MM.1S (cell line): ENCODE measurements around the gene TIE1.

Source experiments
- DNase-seq: peaks from one replicate; pipeline ENCODE4 v3.0.0-alpha.2; 2015
- H2AFZ ChIP-seq: fragments of 300-600 bp; sonication (generic); 2 replicates; pipeline ENCODE4 v1.6.0; 2016; ENCODE audit warnings: antibody characterized with exemption, low read length
- H3F3A ChIP-seq: fragments of 300-600 bp; sonication (generic); 2 replicates; pipeline ENCODE4 v1.6.1; 2016; ENCODE audit warnings: mild to moderate bottlenecking, antibody characterized with exemption, low read length, moderate library complexity, mixed read lengths; ENCODE audit not compliant: insufficient read depth
- H3K27ac ChIP-seq: fragments of 300-600 bp; sonication (generic); 2 replicates; pipeline ENCODE4 v1.5.1; 2016; ENCODE audit warnings: mild to moderate bottlenecking, low read length
- H3K27me3 ChIP-seq: fragments of 300-600 bp; sonication (generic); replicated peaks from 2 replicates; pipeline ENCODE4 v1.6.0; 2016; ENCODE audit warnings: low read length; ENCODE audit not compliant: insufficient read depth
- H3K36me3 ChIP-seq: fragments of 300-600 bp; sonication (generic); replicated peaks from 2 replicates; pipeline ENCODE4 v1.6.1; 2016; ENCODE audit warnings: mild to moderate bottlenecking, low read length, mixed read lengths; ENCODE audit not compliant: insufficient read depth
- H3K4me1 ChIP-seq: fragments of 300-600 bp; sonication (generic); 2 replicates; pipeline ENCODE4 v1.6.1; 2016; ENCODE audit warnings: low read length, mixed read lengths
- H3K4me2 ChIP-seq: fragments of 300-600 bp; sonication (generic); 2 replicates; pipeline ENCODE4 v1.6.0; 2016; ENCODE audit warnings: low read depth, low read length
- H3K4me3 ChIP-seq: fragments of 300-600 bp; sonication (generic); 2 replicates; pipeline ENCODE4 v1.5.1; 2016; ENCODE audit warnings: low read length, mixed read lengths
- H3K79me2 ChIP-seq: fragments of 300-600 bp; sonication (generic); 2 replicates; pipeline ENCODE4 v1.6.1; 2016; ENCODE audit warnings: mixed run types, low read length, mixed read lengths
- H3K9ac ChIP-seq: fragments of 300-600 bp; sonication (generic); 2 replicates; pipeline ENCODE4 v1.6.1; 2016; ENCODE audit warnings: low read length, mixed read lengths
- H3K9me2 ChIP-seq: fragments of 300-600 bp; sonication (generic); replicated peaks from 2 replicates; pipeline ENCODE4 v1.6.1; 2016; ENCODE audit warnings: mild to moderate bottlenecking, low read length, mixed read lengths; ENCODE audit not compliant: insufficient read depth
- H3K9me3 ChIP-seq: fragments of 300-600 bp; sonication (generic); replicated peaks from 2 replicates; pipeline ENCODE4 v1.6.1; 2016; ENCODE audit warnings: mild to moderate bottlenecking, low read length, mixed read lengths; ENCODE audit not compliant: insufficient read depth
- H4K20me1 ChIP-seq: fragments of 300-600 bp; sonication (generic); 2 replicates; pipeline ENCODE4 v1.6.1; 2016; ENCODE audit warnings: mild to moderate bottlenecking, low read length, moderate library complexity, mixed read lengths; ENCODE audit not compliant: insufficient read depth
- EZH2 ChIP-seq: fragments of 300-600 bp; sonication (generic); optimal IDR thresholded peaks from 2 replicates; pipeline ENCODE3; 2017; ENCODE audit warnings: low read depth, mild to moderate bottlenecking, antibody characterized with exemption, low read length, mixed read lengths
- EZH2phosphoT487 ChIP-seq: fragments of 300-600 bp; sonication (generic); IDR thresholded peaks from 2 replicates; pipeline ENCODE4 v1.6.1; 2018; ENCODE audit warnings: antibody characterized with exemption, low read length
- TF ChIP-seq, protein P1 (sequence below): fragments of 300-600 bp; sonication (generic); IDR thresholded peaks from 2 replicates; pipeline ENCODE4 v1.5.1; 2016; ENCODE audit warnings: antibody characterized with exemption, low read length, mixed read lengths

TIE1 gene

DNA sequence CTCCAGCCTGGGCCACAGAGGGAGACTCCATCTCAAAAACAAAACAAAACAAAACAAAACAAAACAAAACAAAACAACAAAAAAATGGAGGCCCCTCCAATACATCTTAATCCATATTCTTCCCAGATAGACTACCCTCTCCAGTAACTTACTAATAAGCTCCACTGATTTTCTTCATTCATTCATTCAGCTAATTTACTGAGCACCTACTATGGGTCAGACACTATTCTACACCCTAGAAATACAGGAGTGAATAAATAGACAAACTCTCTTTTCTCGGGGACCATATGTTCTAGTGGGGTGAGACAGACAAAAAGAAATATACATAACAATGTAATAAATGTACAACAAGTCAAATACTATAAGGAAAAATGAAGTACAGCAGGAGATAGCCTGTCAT, 50.2 kb downstream of the TIE1 start:
- no peak for DNase-seq
- no peak for TF ChIP-seq EZH2phosphoT487
- no peak for TF ChIP-seq EZH2
- TF ChIP-seq, protein P1, sequence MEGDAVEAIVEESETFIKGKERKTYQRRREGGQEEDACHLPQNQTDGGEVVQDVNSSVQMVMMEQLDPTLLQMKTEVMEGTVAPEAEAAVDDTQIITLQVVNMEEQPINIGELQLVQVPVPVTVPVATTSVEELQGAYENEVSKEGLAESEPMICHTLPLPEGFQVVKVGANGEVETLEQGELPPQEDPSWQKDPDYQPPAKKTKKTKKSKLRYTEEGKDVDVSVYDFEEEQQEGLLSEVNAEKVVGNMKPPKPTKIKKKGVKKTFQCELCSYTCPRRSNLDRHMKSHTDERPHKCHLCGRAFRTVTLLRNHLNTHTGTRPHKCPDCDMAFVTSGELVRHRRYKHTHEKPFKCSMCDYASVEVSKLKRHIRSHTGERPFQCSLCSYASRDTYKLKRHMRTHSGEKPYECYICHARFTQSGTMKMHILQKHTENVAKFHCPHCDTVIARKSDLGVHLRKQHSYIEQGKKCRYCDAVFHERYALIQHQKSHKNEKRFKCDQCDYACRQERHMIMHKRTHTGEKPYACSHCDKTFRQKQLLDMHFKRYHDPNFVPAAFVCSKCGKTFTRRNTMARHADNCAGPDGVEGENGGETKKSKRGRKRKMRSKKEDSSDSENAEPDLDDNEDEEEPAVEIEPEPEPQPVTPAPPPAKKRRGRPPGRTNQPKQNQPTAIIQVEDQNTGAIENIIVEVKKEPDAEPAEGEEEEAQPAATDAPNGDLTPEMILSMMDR = no peak
- no peak overlapping the region for H2AFZ ChIP-seq
- H3K4me2 ChIP-seq = no peak overlapping the region
- H3K9me3 ChIP-seq = no peaks in the 10 kb centered on the region
- H3K4me3 ChIP-seq = no peak overlapping the region
- peaks cover 10% of the 10 kb centered on the region for H3K4me1 ChIP-seq
- H4K20me1 ChIP-seq = no peaks in the 10 kb centered on the region
- no peaks in the 10 kb centered on the region for H3K79me2 ChIP-seq
- no peak overlapping the region for H3K27ac ChIP-seq
- 0 out of 2 replicates have a peak, but pooled peaks cover 6% of the 10 kb centered on the region for H3K27me3 ChIP-seq
- no peak overlapping the region for H3K9ac ChIP-seq
- no peaks in the 10 kb centered on the region for H3K36me3 ChIP-seq
- H3K9me2 ChIP-seq = no peaks in the 10 kb centered on the region
- H3F3A ChIP-seq = peaks cover 9% of the 10 kb centered on the region

DNA sequence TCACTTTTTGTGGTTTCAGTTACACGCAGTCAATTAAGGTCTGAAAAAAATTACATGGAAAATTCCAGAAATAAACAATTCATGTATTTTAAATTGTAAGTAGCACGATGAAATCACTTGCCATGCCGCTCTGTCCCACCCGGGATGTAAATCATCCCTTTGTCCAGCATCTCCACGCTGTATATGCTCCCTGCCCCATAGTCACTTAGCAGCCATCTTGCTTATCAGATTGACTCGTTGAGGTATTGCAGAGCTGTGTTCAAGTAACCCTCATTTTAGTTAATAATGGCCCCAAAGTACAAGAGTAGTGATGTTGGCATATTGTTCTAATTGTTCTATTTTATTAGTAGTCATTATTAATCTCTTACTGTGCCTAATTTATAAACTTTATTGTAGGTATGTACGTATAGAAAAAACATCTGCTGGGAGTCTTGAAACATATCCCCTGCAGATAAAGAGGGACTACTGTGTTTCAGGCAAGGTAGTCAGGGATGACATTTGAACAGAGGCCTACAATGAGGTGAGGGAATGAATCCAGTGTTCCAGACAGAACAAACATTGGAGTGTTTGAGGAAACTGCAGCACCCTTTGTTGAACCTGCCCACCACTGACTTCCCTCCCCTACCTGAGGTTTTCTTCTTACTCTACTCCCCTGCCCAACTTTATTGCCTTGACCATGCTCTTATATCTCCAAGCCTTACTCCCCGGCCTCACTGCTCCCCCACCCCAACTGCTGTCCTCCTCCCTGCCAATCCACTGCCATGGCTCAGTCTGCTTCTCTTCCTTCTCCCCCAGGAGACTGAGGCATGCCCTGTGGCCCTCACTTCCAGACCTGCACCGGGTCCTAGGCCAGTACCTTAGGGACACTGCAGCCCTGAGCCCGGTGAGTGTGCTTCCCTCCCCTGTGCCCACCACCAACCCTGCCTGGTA, 50.9 kb downstream of the TIE1 start:
- Histone ChIP-seq H4K20me1 (no peaks in the 10 kb centered on the region), H3K79me2 (no peaks in the 10 kb centered on the region), H3K9me3 (no peaks in the 10 kb centered on the region), H3K27ac (no peak overlapping the region), H3K4me1 (peaks cover 10% of the 10 kb centered on the region), H3K27me3 (0 out of 2 replicates have a peak, but pooled peaks cover 6% of the 10 kb centered on the region), H3K4me2 (no peak overlapping the region), H3K36me3 (no peaks in the 10 kb centered on the region), H3F3A (peaks cover 9% of the 10 kb centered on the region), H3K4me3 (no peak overlapping the region), H3K9ac (no peak overlapping the region), H2AFZ (no peak overlapping the region), H3K9me2 (no peaks in the 10 kb centered on the region)
- no peak for DNase-seq
- no peak for TF ChIP-seq EZH2phosphoT487

DNA sequence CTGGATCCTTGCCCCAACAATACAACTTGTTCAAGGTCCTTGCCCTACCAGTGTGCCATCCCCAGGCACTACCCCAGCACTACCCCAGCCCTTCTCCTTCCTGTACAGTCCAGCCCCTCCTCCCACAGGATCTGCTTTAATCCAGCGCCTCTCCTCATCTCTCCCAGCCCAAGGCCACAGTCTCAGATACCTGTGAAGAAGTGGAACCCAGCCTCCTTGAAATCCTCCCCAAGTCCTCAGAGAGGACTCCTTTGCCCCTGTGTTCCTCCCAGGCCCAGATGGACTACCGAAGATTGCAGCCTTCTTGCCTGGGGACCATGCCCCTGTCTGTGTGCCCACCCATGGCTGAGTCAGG, 51.5 kb downstream of the TIE1 start:
- Histone ChIP-seq H2AFZ (no peak overlapping the region), H3K79me2 (no peaks in the 10 kb centered on the region), H3K9me2 (no peaks in the 10 kb centered on the region), H3K27me3 (0 out of 2 replicates have a peak, but pooled peaks cover under 1% of the 10 kb centered on the region), H3F3A (peaks cover 9% of the 10 kb centered on the region), H4K20me1 (no peaks in the 10 kb centered on the region), H3K9ac (no peak overlapping the region), H3K36me3 (no peaks in the 10 kb centered on the region), H3K27ac (no peak overlapping the region), H3K4me1 (peaks cover 10% of the 10 kb centered on the region), H3K9me3 (no peaks in the 10 kb centered on the region), H3K4me2 (no peak overlapping the region), H3K4me3 (no peak overlapping the region)
- TF ChIP-seq, protein P1 = no peak
- TF ChIP-seq EZH2phosphoT487 (no peak), EZH2 (no peak)
- DNase-seq = no peak

DNA sequence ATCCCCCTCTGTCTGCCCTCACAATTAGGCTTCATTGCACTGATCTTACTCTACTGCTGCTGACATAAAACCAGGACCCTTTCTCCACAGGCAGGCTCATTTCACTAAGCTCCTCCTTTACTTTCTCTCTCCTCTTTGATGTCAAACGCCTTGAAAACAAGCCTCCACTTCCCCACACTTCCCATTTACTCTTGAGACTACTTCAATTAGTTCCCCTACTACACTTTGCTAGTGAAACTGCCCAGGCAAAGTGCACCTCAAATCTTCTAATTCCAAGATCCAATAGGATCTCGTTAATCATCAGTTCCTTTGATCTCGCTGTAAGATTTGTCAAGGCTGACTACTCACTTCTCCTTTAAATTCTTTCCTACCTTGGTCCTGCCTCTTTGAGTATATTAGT, 52.1 kb downstream of the TIE1 start:
- H3K9me2 ChIP-seq = no peaks in the 10 kb centered on the region
- H3K27ac ChIP-seq = no peak overlapping the region
- TF ChIP-seq EZH2phosphoT487 (no peak), EZH2 (no peak)
- TF ChIP-seq, protein P1 = no peak
- no peak overlapping the region for H3K9ac ChIP-seq
- DNase-seq = no peak
- no peaks in the 10 kb centered on the region for H3K9me3 ChIP-seq
- no peak overlapping the region for H2AFZ ChIP-seq
- no peak overlapping the region for H3K4me3 ChIP-seq
- peaks cover 10% of the 10 kb centered on the region for H3K4me1 ChIP-seq
- no peaks in the 10 kb centered on the region for H3K79me2 ChIP-seq
- no peaks in the 10 kb centered on the region for H3K27me3 ChIP-seq
- H4K20me1 ChIP-seq = no peaks in the 10 kb centered on the region
- H3F3A ChIP-seq = peaks cover 10% of the 10 kb centered on the region
- H3K36me3 ChIP-seq = no peaks in the 10 kb centered on the region
- no peak overlapping the region for H3K4me2 ChIP-seq
